ENCODE results near the gene FRMD5.

- TF ChIP-seq, protein P1, sequence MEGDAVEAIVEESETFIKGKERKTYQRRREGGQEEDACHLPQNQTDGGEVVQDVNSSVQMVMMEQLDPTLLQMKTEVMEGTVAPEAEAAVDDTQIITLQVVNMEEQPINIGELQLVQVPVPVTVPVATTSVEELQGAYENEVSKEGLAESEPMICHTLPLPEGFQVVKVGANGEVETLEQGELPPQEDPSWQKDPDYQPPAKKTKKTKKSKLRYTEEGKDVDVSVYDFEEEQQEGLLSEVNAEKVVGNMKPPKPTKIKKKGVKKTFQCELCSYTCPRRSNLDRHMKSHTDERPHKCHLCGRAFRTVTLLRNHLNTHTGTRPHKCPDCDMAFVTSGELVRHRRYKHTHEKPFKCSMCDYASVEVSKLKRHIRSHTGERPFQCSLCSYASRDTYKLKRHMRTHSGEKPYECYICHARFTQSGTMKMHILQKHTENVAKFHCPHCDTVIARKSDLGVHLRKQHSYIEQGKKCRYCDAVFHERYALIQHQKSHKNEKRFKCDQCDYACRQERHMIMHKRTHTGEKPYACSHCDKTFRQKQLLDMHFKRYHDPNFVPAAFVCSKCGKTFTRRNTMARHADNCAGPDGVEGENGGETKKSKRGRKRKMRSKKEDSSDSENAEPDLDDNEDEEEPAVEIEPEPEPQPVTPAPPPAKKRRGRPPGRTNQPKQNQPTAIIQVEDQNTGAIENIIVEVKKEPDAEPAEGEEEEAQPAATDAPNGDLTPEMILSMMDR (IDR thresholded peaks at IDR 0.05), result no peak
- no peak for TF ChIP-seq POLR2A (IDR thresholded peaks at IDR 0.05)
Observed at GRCh38 chr15:44188795-44189194, 6.3 kb downstream of the FRMD5 start.
